Lung (tissue), 12 donors: ENCODE measurements around the gene CD300LB. TPM values are rescaled to one million over a fixed set of nuclear protein-coding genes. Genes with fewer than 3 reads are reported as not detected.

Source experiments
- ATAC-seq: fragments of 200-7000 bp; cut with Tn5 transposase; one replicate; pipeline ENCODE4 v1.9.1; 2020; ENCODE audit warnings: moderate number of reproducible peaks; ENCODE audit not compliant: insufficient read depth, low FRiP score
- DNase-seq, 3 donors: peaks; one replicate each; pipeline ENCODE4 v3.0.0-alpha.2; 2013 to 2017
- H3K27ac ChIP-seq, 2 donors: one replicate each; pipeline ENCODE4 v1.5.1; 2013; ENCODE audit warnings: mild to moderate bottlenecking in 2 of 2, moderate library complexity in 2 of 2, control low read depth in 1 of 2, inconsistent platforms in 1 of 2, low read depth in 1 of 2, low read length in 1 of 2
- H3K27me3 ChIP-seq, 3 donors: one replicate each; pipeline ENCODE4 v1.5.1; 2013; ENCODE audit warnings: low read length in 2 of 3; ENCODE audit not compliant: control insufficient read depth in 3 of 3, insufficient read depth in 3 of 3
- H3K36me3 ChIP-seq, 4 donors: one replicate each; pipeline ENCODE4 v1.5.1; 2013; ENCODE audit warnings: low read length in 4 of 4, mild to moderate bottlenecking in 1 of 4, moderate library complexity in 1 of 4; ENCODE audit not compliant: control insufficient read depth in 4 of 4, insufficient read depth in 4 of 4
- H3K4me1 ChIP-seq, 5 donors: one replicate each; pipeline ENCODE4 v1.5.1; 2013; ENCODE audit warnings: low read length in 5 of 5, mild to moderate bottlenecking in 2 of 5, moderate library complexity in 1 of 5; ENCODE audit not compliant: control insufficient read depth in 5 of 5, insufficient read depth in 5 of 5
- H3K4me3 ChIP-seq: one replicate; pipeline ENCODE4 v1.5.1; 2013; ENCODE audit warnings: mild to moderate bottlenecking, control low read depth, moderate library complexity
- H3K9ac ChIP-seq, 2 donors: one replicate each; pipeline ENCODE4 v1.5.1; 2013; ENCODE audit warnings: low read length in 2 of 2, control low read depth in 1 of 2; ENCODE audit not compliant: insufficient read depth in 1 of 2
- H3K9me3 ChIP-seq, 4 donors: one replicate each; pipeline ENCODE4 v1.5.1; 2013; ENCODE audit warnings: low read length in 3 of 4, mild to moderate bottlenecking in 1 of 4, moderate library complexity in 1 of 4; ENCODE audit not compliant: control insufficient read depth in 4 of 4, insufficient read depth in 3 of 4
- WGBS, 2 donors: extraction: QIAGEN DNeasy Blood & Tissue Kit; methylation state at CpG; one replicate each; pipeline ENCODE4 v1.1.7; 2013; 5-methylcytosine and 5-hydroxymethylcytosine counted together
- polyA plus RNA-seq, 2 donors: library from polyadenylated mRNA; stranded (reverse); fragments of 200-250 nt; gene quantifications; one replicate each; pipeline ENCODE4 v1.2.1, GENCODE V29; 2013
- total RNA-seq, 2 donors: library from RNA; depleted of rRNA in 1 of 2; stranded (reverse); fragments of >200 nt in 1 of 2; gene quantifications; one replicate each; pipeline ENCODE4 v1.2.1, GENCODE V29; 2014 to 2021
- TF ChIP-seq, protein P1 (sequence below): IDR thresholded peaks from 2 replicates; pipeline ENCODE4 v1.5.1; 2012; ENCODE audit warnings: mild to moderate bottlenecking; ENCODE audit errors: control extremely low read depth, extremely low read depth
- donor health status: control.
- donor health status: control.
- donor health status: Bipolar disorder and iron deficiency.
- donor health status: healthy.
- donor health status: DM: yes; HTN: yes; CAD: no.

The CD300LB gene
- total and polyA plus RNA-seq, 4 donors: 0.82 to 1.8 (median 1.3) TPM

DNA sequence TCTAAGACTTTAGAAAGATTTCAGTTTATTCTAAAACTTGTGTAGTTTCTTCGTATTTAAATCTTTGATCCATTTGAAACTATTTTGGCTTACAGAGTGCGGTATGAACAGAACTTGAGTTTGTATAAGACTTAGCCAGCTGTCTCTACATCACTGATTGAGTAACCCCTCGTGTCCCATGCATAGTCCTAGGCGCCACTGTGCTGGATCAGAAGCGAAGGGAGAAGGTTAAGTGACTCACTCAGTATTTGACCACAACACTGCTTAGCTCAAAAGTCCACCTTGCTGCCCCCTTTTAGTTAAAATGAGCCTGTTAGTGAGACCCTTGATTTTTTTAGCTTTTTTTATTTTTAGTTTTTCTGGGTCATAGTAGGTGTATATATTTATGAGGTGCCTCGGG is 28.4 kb downstream of the CD300LB start:
- no peak overlapping the region for H3K9ac ChIP-seq
- H3K27ac ChIP-seq: no peak overlapping the region
- WGBS, 2 donors: 77 to 81% methylated on average over 6 of the region's 6 CpGs
- ATAC-seq: no peak
- H3K27me3 ChIP-seq: peaks cover 0 to 4% (median 0%) of the 10 kb centered on the region in 3 donors
- peaks cover 0 to 3% (median 0%) of the 10 kb centered on the region in 5 donors for H3K4me1 ChIP-seq
- peaks cover 0 to 2% (median 0%) of the 10 kb centered on the region in 4 donors for H3K9me3 ChIP-seq
- TF ChIP-seq, protein P1, sequence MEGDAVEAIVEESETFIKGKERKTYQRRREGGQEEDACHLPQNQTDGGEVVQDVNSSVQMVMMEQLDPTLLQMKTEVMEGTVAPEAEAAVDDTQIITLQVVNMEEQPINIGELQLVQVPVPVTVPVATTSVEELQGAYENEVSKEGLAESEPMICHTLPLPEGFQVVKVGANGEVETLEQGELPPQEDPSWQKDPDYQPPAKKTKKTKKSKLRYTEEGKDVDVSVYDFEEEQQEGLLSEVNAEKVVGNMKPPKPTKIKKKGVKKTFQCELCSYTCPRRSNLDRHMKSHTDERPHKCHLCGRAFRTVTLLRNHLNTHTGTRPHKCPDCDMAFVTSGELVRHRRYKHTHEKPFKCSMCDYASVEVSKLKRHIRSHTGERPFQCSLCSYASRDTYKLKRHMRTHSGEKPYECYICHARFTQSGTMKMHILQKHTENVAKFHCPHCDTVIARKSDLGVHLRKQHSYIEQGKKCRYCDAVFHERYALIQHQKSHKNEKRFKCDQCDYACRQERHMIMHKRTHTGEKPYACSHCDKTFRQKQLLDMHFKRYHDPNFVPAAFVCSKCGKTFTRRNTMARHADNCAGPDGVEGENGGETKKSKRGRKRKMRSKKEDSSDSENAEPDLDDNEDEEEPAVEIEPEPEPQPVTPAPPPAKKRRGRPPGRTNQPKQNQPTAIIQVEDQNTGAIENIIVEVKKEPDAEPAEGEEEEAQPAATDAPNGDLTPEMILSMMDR: no peak
- no peak overlapping the region for H3K4me3 ChIP-seq
- no peaks in the 10 kb centered on the region for H3K36me3 ChIP-seq
- DNase-seq: no peak

DNA sequence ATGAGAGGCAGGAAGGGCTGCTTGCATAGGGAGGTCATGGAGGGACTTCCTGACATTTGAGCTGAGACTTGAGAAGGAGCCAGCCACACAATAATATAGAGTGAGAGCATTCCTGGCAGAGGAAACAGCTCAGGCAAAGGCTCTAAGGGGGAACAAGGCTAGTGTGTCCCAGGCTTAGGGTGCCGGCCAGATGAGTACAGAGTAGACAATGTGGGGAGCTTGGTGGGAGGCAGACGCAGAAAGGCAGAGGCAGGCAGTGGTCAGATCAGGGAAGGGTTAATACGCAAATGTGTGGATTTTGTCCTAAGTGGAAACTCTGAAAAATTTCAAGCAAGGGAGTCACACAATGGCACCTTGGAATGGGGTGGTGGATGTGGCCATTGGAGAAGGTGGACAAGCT is 31.3 kb downstream of the CD300LB start:
- no peak for ATAC-seq
- Histone ChIP-seq H3K4me1 (peaks cover 0 to 3% (median 0%) of the 10 kb centered on the region in 5 donors), H3K9me3 (peaks cover 0 to 2% (median 0%) of the 10 kb centered on the region in 4 donors), H3K36me3 (no peaks in the 10 kb centered on the region), H3K27ac (no peak overlapping the region), H3K9ac (no peak overlapping the region), H3K4me3 (no peak overlapping the region), H3K27me3 (peaks cover 0 to 4% (median 0%) of the 10 kb centered on the region in 3 donors)
- TF ChIP-seq, protein P1: no peak
- 89 to 94% methylated on average over 3 of the region's 3 CpGs for WGBS, 2 donors
- no peak for DNase-seq

DNA sequence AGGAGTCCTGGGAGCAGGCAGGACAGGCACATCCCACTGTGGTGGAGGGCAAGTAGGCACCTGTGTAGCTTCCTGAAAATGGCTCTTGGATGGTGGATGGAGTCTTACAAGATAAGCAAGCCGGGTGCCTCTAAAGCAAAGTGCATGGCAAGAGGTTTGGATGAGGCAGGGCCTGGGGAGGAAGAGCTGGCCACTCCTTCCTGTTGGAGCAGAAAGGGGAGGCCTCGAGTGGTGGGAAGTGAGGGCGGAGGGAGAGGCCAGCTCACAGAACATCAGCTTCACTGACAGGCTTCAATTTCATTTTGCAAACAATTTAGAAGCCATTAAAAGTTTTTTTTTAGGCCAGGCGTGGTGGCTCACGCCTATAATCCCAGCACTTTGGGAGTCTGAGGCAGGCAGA is 33.8 kb downstream of the CD300LB start:
- Histone ChIP-seq H3K27ac (no peak overlapping the region), H3K27me3 (peaks cover 0 to 4% (median 2%) of the 10 kb centered on the region in 3 donors), H3K4me1 (no peaks in the 10 kb centered on the region), H3K9ac (no peak overlapping the region), H3K9me3 (peaks cover 0 to 2% (median 0%) of the 10 kb centered on the region in 4 donors), H3K36me3 (no peaks in the 10 kb centered on the region), H3K4me3 (no peak overlapping the region)
- DNase-seq (no peak), ATAC-seq (no peak)
- TF ChIP-seq, protein P1: no peak
- 54 to 68% methylated on average over 5 of the region's 5 CpGs for WGBS, 2 donors

DNA sequence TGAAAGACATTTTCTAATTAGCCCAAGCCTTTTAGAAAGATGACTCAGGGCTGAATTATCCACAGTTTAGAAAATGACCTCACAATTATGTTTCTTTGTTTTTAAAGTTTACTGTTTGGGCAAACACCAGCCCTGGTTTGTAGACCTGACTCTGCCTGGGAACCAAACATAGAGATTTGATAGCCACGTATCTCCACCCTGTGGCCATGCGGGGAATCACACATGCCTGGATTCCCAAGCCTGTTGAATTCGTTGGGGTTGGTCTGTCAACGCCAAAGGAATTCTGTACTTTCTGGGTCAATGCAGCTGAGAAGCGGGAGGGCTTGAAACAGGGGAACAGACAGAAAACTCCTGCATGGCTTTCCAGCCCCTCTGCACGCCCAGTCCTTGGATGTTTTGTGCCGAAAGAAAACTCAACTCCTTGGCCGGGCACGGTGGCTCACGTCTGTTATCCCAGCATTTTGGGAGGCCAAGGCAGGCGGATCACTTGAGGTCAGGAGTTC is 37.9 kb downstream of the CD300LB start:
- ATAC-seq (peak; percentile 75), DNase-seq (peak; percentile 74 to 77 (median 75))
- TF ChIP-seq, protein P1: peak; percentile 85
- Histone ChIP-seq H3K4me1 (no peaks in the 10 kb centered on the region), H3K4me3 (no peak overlapping the region), H3K9me3 (no peaks in the 10 kb centered on the region), H3K27me3 (peaks cover 0 to 4% (median 2%) of the 10 kb centered on the region in 3 donors), H3K36me3 (no peaks in the 10 kb centered on the region), H3K9ac (no peak overlapping the region), H3K27ac (no peak overlapping the region)
- WGBS, 2 donors: 37 to 49% methylated on average over 11 of the region's 11 CpGs
